BLaER1 treated with 17β-estradiol and CSF1 and Interleukin-3, amounts not matched to agents 10 nM and 100 nM (cell line): ENCODE measurements around the gene ADAT3.

Experiments used
- H3K27ac ChIP-seq, 11 experiments: shearing (Covaris generic); formaldehyde crosslinking; 2 replicates each; pipeline ENCODE4 v1.8.1; 2022
- H3K27me3 ChIP-seq, 11 experiments: shearing (Covaris generic); formaldehyde crosslinking; 2 replicates each; pipeline ENCODE4 v1.8.1; 2022
- H3K36me3 ChIP-seq, 11 experiments: shearing (Covaris generic); formaldehyde crosslinking; 2 replicates each; pipeline ENCODE4 v1.8.1; 2022
- H3K4me1 ChIP-seq, 10 experiments: shearing (Covaris generic); formaldehyde crosslinking; 2 replicates each; pipeline ENCODE4 v1.8.1; 2022
- H3K4me2 ChIP-seq, 11 experiments: shearing (Covaris generic); formaldehyde crosslinking; 2 replicates each; pipeline ENCODE4 v1.8.1; 2022
- H3K4me3 ChIP-seq, 10 experiments: shearing (Covaris generic); formaldehyde crosslinking; 2 replicates each; pipeline ENCODE4 v1.8.1; 2022
- H3K9ac ChIP-seq, 11 experiments: shearing (Covaris generic); formaldehyde crosslinking; 2 replicates each; pipeline ENCODE4 v1.8.1; 2022
- H3K9me3 ChIP-seq, 11 experiments: shearing (Covaris generic); formaldehyde crosslinking; replicated peaks in 1 of 11; 2 replicates each; pipeline ENCODE4 v1.8.1; 2022
- H4K20me1 ChIP-seq, 11 experiments: shearing (Covaris generic); formaldehyde crosslinking; 2 replicates each; pipeline ENCODE4 v1.8.1; 2022
- Cebpa-rat ChIP-seq, 11 experiments: shearing (Covaris generic); IDR thresholded peaks; 2 replicates each; pipeline ENCODE4 v1.8.1; 2022

The ADAT3 gene

GRCh38 chr19:1864480-1865171 lies 40.6 kb upstream of the ADAT3 start:
- Histone ChIP-seq H3K4me2 (peak overlapping the region; percentile 73 to 94 (median 89)), H3K27me3 (no peaks in the 10 kb centered on the region), H3K36me3 (peaks cover 0 to 15% (median 0%) of the 10 kb centered on the region in 11 experiments; a peak in 5 of 22 replicates), H3K27ac (peak overlapping the region; percentile 92 to 100 (median 98)), H3K4me1 (peaks cover 22 to 42% (median 37%) of the 10 kb centered on the region in 10 experiments), H3K9ac (peak overlapping the region; percentile 95 to 99 (median 97)), H3K4me3 (peak overlapping the region; percentile 61 to 100 (median 94)), H3K9me3 (no peaks in the 10 kb centered on the region), H4K20me1 (peaks cover 28 to 48% (median 30%) of the 10 kb centered on the region in 11 experiments)
- no peak for TF ChIP-seq Cebpa-rat (IDR thresholded peaks at IDR 0.05)

- peaks cover 0 to 21% (median 4%) of the 10 kb centered on the region in 11 experiments; a peak in 18 of 22 replicates for H3K36me3 ChIP-seq
- H3K27ac ChIP-seq, result peak overlapping the region; percentile 92 to 100 (median 98)
- H4K20me1 ChIP-seq, result peaks cover 20 to 44% (median 24%) of the 10 kb centered on the region in 11 experiments
- peak overlapping the region; percentile 95 to 99 (median 97) for H3K9ac ChIP-seq
- no peaks in the 10 kb centered on the region for H3K27me3 ChIP-seq
- H3K4me2 ChIP-seq, result peak overlapping the region; percentile 73 to 94 (median 89)
- H3K9me3 ChIP-seq, result no peaks in the 10 kb centered on the region
- TF ChIP-seq Cebpa-rat (IDR thresholded peaks at IDR 0.05), result no peak
- H3K4me1 ChIP-seq, result peaks cover 24 to 42% (median 36%) of the 10 kb centered on the region in 10 experiments
- peak overlapping the region; percentile 61 to 100 (median 94) for H3K4me3 ChIP-seq
Observed at GRCh38 chr19:1865172-1866010, 39.8 kb upstream of the ADAT3 start.

GRCh38 chr19:1866693-1867348 lies 38.4 kb upstream of the ADAT3 start:
- TF ChIP-seq Cebpa-rat (IDR thresholded peaks at IDR 0.05), result no peak
- no peak overlapping the region for H3K9ac ChIP-seq
- no peak overlapping the region for H3K27ac ChIP-seq
- H3K4me3 ChIP-seq, result no peak overlapping the region
- peaks cover 24 to 41% (median 32%) of the 10 kb centered on the region in 10 experiments for H3K4me1 ChIP-seq
- H4K20me1 ChIP-seq, result peaks cover 8 to 44% (median 19%) of the 10 kb centered on the region in 11 experiments
- peaks cover 9 to 35% (median 17%) of the 10 kb centered on the region in 11 experiments; a peak in 20 of 22 replicates for H3K36me3 ChIP-seq
- H3K27me3 ChIP-seq, result no peaks in the 10 kb centered on the region
- no peak overlapping the region for H3K4me2 ChIP-seq
- no peaks in the 10 kb centered on the region for H3K9me3 ChIP-seq

GRCh38 chr19:1867349-1867724 lies 37.9 kb upstream of the ADAT3 start:
- Histone ChIP-seq H3K9ac (no peak overlapping the region), H3K27me3 (no peaks in the 10 kb centered on the region), H3K4me2 (no peak overlapping the region), H4K20me1 (peaks cover 4 to 44% (median 19%) of the 10 kb centered on the region in 11 experiments; a peak in 21 of 22 replicates), H3K27ac (no peak overlapping the region), H3K36me3 (peaks cover 11 to 41% (median 20%) of the 10 kb centered on the region in 11 experiments; a peak in 21 of 22 replicates), H3K4me1 (peaks cover 25 to 45% (median 35%) of the 10 kb centered on the region in 10 experiments), H3K9me3 (no peaks in the 10 kb centered on the region), H3K4me3 (no peak overlapping the region)
- no peak for TF ChIP-seq Cebpa-rat (IDR thresholded peaks at IDR 0.05)

- H3K27ac ChIP-seq, result no peak overlapping the region
- no peak for TF ChIP-seq Cebpa-rat (IDR thresholded peaks at IDR 0.05)
- H3K4me1 ChIP-seq, result peaks cover 42 to 62% (median 51%) of the 10 kb centered on the region in 10 experiments
- H3K9ac ChIP-seq, result peak overlapping the region in 3 of 11 experiments; percentile 2 to 25 (median 13); a peak in 3 of 22 replicates
- peak overlapping the region in 4 of 11 experiments; percentile 2 to 36 (median 28); a peak in 1 of 22 replicates for H3K4me2 ChIP-seq
- peaks cover 27 to 57% (median 36%) of the 10 kb centered on the region in 11 experiments for H3K36me3 ChIP-seq
- peaks cover 17 to 53% (median 35%) of the 10 kb centered on the region in 11 experiments; a peak in 21 of 22 replicates for H4K20me1 ChIP-seq
- H3K4me3 ChIP-seq, result no peak overlapping the region
- no peaks in the 10 kb centered on the region for H3K27me3 ChIP-seq
- no peaks in the 10 kb centered on the region for H3K9me3 ChIP-seq
Observed at GRCh38 chr19:1868971-1869370, 36.2 kb upstream of the ADAT3 start.

- peak overlapping the region in 3 of 11 experiments; percentile 5 to 29 (median 28); a peak in 3 of 22 replicates for H3K4me2 ChIP-seq
Observed at GRCh38 chr19:1871140-1871597, 34.0 kb upstream of the ADAT3 start.

GRCh38 chr19:1871630-1872029 lies 33.6 kb upstream of the ADAT3 start:
- Histone ChIP-seq H3K9ac (no peak overlapping the region), H3K27ac (no peak overlapping the region), H3K27me3 (no peaks in the 10 kb centered on the region), H3K4me3 (no peak overlapping the region), H3K4me2 (no peak overlapping the region), H3K9me3 (no peaks in the 10 kb centered on the region), H3K4me1 (peaks cover 42 to 61% (median 52%) of the 10 kb centered on the region in 10 experiments), H4K20me1 (peaks cover 25 to 72% (median 54%) of the 10 kb centered on the region in 11 experiments; a peak in 21 of 22 replicates), H3K36me3 (peaks cover 28 to 59% (median 39%) of the 10 kb centered on the region in 11 experiments)
- no peak for TF ChIP-seq Cebpa-rat (IDR thresholded peaks at IDR 0.05)

More at GRCh38 chr19:1871140-1871597, 34.0 kb upstream of the ADAT3 start:
- Histone ChIP-seq H3K4me3 (no peak overlapping the region), H3K27ac (no peak overlapping the region), H3K4me1 (peaks cover 38 to 56% (median 48%) of the 10 kb centered on the region in 10 experiments), H3K36me3 (peaks cover 28 to 59% (median 39%) of the 10 kb centered on the region in 11 experiments), H3K9me3 (no peaks in the 10 kb centered on the region), H3K27me3 (no peaks in the 10 kb centered on the region), H4K20me1 (peaks cover 25 to 72% (median 54%) of the 10 kb centered on the region in 11 experiments; a peak in 21 of 22 replicates), H3K9ac (peak overlapping the region in 5 of 11 experiments; percentile 2 to 45 (median 21); a peak in 2 of 22 replicates)
- no peak for TF ChIP-seq Cebpa-rat (IDR thresholded peaks at IDR 0.05)
